GM18909 (cell line): Measurements from ENCODE around the gene ARHGEF4.

ENCODE experiments used
- ATAC-seq: cut with Tn5 transposase; IDR thresholded peaks from one replicate; pipeline ENCODE4 v1.9.1; 2021; ENCODE audit warnings: mild to moderate bottlenecking; ENCODE audit not compliant: unreplicated experiment, poor library complexity

ARHGEF4 gene, protein sequence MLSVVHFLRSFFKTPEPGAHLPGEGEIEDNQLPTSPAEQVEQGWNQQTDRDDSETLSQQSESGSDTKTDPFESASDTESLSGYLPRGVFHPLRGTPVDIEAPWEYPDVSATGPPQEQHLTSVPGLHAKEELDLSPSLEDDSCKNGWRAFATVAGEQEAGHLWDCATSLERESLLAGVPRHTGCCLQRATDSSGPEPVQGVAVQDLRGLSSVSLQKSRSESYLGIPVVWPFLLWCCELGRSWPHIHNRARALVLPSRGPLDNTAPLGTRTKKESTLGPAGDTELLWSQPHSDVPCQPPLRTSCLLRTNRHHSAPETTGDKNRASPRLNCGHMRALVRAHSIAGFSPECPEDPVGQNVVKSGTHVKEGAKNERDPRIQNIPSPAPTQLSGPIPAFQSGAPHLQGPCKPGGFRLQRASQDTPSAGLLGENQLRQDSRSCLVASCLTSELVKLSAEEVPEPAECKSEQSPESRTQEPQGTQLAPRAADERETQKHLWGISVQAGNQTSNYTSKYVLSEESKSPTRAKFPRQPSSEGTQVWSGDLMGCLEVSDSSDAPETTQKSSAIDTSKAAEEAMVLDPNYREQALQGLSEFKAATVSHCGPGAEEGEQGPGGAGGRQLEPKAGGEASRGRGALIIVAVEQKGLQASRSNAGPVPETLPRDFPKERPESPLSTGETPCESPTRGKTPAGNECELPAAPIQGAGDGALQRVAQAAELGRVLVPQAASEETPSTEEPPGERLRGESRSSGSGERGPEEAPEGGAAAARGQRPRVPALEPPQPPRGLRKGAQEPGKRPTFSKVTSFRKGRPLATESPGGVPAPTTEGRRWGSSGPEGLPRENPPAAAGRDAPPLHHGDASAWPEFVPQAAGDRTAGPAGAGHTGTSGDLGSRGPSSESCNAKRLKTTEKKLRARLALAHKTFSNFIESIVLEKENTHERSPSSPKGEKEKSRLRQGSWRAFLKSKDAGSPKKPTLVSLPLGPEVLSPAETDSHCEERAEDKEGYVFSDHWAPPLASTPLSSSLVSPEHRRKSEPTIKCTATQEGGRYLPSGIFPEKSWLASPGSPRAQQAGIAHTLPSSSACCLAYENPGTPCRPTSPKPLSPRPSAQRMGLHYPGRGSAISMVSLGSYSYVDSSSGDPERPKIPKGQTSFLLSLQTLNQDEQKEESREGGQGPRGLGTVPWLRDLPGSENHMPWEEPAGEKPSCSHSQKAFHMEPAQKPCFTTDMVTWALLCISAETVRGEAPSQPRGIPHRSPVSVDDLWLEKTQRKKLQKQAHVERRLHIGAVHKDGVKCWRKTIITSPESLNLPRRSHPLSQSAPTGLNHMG (N-terminal part only)

DNA sequence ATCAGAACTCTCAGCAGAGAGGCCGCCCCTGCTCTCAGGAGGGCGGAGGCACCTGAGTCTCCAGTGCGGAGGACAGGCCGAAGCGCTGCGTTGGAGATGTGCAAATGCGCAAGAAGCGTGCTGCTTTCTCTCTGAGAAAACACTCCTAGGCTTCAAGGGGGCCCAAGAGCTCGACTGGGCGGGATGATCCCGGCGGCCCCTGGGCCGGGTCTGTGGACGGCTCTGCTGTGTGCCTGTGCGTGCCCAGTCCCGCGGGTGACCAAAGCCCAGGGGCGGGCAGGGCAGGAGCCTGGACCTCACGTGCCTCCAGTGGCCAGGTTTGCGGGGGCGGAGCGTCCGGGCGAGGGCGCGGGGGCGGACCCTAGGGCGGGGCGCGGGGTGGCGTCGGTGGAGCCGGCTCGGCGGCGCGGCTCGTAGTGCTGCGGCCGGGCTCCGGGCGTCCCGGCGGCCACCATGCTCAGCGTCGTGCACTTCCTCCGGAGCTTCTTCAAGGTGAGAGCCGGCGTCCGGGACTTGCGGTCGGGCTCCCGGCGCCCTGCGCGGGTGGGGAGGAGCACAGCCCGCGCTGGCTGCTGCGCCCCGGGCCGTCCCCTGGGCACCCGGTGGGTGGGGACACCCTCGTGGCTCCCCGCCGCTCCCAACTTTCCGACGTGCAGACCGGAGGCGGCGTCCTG, at the start of gene ARHGEF4:
Gene ARHGEF4, plus strand, starts transcription at position 414 of the 674 bp plus-strand sequence. Its CDS starts 40 bp downstream, at position 454.
- no peak for ATAC-seq

DNA sequence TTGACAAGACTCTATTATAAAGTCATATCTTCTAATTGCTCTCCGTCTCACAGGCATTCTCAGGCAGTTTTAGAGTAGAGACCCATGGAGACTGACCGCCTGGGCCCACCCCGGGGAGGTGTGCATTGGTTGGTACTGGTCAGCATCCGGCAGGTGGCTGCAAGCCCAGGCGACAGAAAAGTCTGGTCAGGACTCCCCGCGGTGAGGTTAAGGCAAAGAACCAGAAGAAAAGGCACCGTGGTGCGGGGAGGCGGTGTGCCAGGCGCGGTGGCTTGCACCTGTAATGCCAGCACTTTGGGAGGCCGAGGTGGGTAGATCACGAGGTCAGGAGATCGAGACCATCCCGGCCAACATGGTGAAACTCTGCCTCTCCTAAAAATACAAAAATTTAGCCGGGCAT, 48.9 kb upstream of the ARHGEF4 start:
- no peak for ATAC-seq

DNA sequence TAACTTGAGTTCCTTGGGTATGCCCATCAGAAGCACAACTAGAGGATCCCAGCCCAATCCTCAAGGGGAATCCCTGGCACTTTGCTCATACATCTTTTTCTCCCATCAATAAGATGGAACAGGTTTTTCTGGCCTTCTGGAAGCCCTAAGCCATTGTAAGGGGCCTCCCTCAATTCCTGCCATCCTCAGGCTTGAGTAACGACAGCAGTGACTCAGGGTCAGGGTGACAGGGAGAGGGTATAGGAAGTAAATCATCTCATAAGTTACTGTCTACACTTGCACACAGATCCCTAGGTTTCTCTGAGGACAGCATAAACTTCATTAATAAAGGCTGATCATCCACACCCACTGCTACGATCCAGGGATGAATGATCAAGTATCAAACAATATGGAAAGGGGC, 46.4 kb upstream of the ARHGEF4 start:
- no peak for ATAC-seq

GRCh38 chr2:130790804-130791616, 45.7 kb upstream of the ARHGEF4 start:
- ATAC-seq: no peak

DNA sequence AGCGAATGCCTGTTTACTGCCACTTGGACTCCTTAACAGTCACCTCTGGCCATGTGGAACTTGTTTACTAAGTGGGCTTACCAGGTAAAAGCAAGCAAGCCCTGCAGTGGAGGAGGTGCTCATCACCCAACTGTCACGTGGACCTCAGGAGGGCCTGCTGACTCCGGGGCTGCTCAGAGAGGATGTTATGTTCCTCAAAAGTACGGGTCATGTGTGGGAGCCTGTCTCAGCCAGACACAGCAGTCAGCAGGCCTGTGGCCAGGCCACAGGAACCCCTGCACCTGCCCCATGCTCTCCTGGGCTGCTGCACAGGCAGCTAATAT, 45.1 kb upstream of the ARHGEF4 start:
- ATAC-seq: no peak

DNA sequence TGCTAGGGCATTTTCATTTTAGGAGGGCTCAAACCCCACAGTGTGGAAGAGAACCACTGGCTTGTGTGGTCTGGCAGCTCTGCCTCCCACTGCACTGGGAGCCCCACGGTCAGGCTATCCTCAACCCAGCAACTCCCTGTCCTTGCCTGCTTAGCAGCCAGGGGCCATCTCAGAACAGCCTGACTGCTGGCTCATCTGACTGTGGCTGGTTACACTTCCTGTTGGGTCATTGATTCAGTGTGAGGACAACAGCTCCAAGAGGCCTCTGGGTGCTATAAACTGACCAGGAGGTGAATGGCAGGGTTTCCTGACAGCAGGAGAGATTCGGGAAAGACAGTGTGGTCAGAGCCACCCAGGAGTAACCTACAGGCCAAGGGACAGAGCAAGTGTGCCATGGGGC, 41.3 kb upstream of the ARHGEF4 start:
- ATAC-seq: no peak

- ATAC-seq: no peak
Measured at GRCh38 chr2:130796290-130796689, 40.4 kb upstream of the ARHGEF4 start.

- peak; percentile 94 for ATAC-seq
Measured at GRCh38 chr2:130797493-130798435, 39.0 kb upstream of the ARHGEF4 start.

GRCh38 chr2:130798472-130799218, 38.1 kb upstream of the ARHGEF4 start:
- no peak for ATAC-seq

DNA sequence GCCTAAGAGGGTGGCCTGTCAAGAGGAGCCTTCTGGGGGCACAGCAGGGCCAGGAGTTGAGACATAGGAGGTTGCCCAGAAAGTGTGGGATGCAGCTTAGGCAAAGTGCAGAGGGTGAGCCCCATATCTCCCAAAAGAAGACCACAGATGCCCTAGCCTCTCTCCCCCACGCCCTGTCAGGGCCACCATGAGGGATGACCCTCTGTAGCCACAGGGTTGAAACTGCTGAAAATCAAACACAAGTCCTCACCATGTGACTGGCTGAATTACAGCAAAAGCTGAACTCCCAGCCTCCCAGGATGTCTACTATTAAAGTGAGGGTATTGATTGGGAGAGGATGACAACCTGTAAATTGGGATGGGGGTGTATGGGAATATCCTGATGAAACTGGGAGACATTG, 37.4 kb upstream of the ARHGEF4 start:
- no peak for ATAC-seq

DNA sequence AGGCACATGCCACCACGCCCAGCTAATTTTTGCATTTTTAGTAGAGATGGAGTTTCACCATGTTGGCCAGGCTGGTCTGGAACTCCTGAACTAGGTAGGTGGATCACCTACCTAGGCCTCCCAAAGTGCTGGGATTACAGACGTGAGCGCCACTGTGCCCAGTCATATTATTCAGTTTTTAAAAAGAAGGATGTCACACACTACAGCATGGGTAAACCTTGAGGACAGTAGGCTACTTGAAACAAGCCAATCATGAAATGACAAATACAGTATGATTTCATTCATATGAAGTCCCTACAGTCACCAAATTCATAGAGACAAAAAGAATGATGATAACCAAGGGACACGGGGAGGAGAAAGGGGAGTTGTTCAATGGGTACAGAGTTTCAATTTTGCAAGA, 31.1 kb upstream of the ARHGEF4 start:
- no peak for ATAC-seq

DNA sequence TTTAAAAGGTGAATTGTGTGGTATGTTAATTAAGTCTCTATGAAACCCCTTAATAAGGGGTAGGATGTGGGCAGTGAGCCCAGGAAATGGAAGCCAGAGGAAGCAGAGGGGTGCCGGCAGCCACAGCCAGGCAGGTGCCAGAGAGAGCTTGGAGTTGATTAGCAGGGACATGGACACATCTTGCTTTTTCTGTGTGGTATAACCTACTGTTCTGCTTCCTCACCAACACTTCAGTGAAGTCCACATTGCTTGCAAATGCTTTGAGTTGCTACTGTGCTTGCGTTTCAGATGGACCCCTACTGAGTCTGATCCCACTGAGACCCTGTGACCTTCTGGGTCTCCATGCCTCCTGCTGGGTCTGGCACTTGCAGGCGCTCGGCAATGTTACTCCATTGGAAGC, 30.3 kb upstream of the ARHGEF4 start:
- ATAC-seq: no peak

DNA sequence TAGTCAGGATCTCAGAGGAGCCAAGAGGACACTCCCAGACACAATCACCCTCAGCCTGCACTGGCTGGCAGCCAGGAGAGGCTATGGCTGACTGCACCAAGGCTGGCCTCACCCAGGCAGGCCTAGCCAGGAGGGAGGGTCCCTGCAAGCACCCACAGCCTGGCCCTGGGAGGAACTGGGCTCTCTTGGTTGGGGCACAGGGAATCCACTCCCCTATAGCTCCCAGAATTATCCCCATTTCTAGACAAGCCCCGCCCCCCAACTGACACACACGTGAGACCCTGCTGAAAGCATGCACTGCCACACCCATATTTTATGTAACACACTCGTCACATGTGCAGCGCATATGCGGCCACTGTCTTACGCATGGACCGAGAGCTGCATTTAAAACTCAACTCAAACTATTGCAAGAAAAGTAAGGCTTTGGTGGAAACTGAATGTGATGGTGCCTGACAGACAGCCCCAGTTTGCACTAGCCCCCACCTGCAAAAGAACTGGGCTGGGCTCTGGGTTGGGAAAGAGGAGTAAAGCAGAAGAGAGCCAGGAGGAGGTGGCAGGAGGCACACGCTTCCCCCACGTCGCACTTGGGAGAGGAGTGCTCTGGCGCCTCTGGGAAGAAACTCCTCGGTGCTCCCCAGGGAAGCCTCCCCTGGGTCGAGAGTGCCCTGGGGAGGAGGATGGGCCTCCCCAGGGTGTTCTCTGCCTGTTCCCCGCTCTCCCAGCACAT, 28.9 kb upstream of the ARHGEF4 start:
- no peak for ATAC-seq

DNA sequence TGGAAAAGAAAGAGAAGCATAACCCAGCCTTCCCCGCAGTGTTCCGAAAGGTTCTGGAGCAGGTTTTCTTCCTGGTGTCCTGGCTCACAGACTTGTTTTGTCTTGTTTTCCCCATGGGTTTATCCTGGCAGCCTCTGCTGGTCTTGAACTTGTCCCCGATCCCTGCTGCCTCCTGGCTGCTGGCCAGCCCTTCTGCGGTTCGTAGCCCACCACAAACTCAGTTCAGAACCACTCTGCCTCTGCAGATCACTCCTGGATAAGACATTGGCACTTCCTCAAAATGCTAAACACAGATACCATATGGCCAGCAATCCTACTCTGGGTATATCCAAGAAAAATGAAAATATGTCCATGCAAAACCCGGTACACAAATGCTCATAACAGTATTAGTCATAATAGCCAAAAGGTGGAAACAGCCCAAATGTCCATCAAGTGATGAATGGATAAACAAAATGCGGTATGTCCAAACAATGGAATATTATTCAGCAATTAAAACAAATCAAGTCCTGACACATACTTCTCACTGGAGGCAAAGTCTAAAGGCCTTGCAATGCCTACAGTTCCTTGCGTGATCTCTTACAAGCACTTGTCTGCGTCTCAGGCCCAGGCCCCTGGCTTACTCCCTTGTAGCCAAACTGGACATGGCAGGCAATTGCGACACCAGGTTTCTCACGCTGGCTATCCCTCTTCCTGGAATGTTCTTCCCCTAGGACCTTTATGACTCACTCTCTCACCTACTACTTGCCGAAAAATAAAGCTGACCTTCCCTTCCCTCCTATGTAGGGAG, 28.0 kb upstream of the ARHGEF4 start:
- no peak for ATAC-seq

- no peak for ATAC-seq
Measured at GRCh38 chr2:130810490-130810889, 26.2 kb upstream of the ARHGEF4 start.

GRCh38 chr2:130813722-130814121, 23.0 kb upstream of the ARHGEF4 start:
- no peak for ATAC-seq
